Mesenteric fat pad (tissue), 1 donor: ENCODE data around the gene GFOD2. TPM values are rescaled to one million over a fixed set of nuclear protein-coding genes. Genes with fewer than 3 reads are reported as not detected.

Experiments
- DNase-seq: peaks from one replicate; pipeline ENCODE4 v3.0.0-alpha.2; 2020; ENCODE audit warnings: low spot score
- total RNA-seq: library from RNA; stranded (reverse); fragmentation: NEBNext Ultra II Directional; extraction: Animal tissue kit (Norgen Biotek cat#: 25700); gene quantifications from one replicate; pipeline ENCODE4 v1.2.1, GENCODE V29; 2021
- donor health status: DM: yes; HTN: yes; CAD: no.

The GFOD2 gene
- total RNA-seq, 1 donor from 2014 or later, result 16.7 TPM

DNA sequence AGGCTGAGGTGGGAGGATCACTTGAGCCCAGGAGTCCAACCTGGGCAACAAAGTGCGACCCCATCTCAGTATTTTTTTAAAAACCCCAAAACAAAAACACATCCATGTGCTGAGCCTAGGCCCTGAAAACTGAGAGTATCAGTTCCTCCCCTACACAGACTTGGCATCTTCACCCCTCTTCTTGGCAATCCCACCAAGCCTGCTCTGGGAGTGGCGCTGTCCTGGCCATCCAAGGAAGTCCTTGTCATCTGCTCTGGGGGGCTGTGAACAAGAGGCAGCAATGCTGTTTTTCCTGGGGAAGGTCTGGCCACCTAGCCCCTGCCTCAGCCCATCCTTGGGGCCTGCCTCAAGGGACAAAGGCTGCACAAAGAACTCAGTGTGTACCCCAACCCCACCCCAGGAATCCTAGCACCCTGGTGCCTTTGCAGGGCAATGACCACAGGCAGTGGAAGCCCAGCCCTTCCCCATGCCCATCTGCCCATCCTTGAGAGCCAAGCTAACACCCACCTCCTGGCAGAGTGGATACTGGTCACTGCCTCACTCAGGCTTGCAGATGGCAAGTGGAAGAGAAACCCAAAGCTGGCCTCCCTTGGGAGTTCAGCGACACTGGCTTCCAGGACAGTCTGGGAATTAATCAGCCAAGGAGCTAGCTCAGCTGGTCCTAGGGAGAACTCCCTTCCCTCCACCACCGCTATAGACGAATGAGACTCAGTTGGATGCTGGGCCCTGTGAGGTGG, 14.8 kb upstream of the GFOD2 start:
- DNase-seq, result no peak

DNA sequence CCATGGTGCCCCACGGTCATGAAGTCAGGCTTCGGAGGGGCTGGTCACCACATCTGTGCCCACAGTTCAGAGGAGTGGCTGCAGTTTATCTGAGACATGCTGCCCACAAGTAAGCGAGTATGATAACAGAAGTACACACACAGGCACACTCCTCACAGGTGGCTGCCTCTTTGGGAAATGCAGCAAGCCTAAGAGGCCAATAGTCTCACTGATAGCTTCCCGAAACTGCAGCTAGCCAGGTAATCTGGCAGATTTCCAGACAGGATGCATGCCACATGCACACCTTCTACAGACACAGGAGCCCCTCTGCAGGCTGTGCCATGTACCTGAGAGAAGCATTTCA, 12.6 kb upstream of the GFOD2 start:
- DNase-seq, result no peak

DNA sequence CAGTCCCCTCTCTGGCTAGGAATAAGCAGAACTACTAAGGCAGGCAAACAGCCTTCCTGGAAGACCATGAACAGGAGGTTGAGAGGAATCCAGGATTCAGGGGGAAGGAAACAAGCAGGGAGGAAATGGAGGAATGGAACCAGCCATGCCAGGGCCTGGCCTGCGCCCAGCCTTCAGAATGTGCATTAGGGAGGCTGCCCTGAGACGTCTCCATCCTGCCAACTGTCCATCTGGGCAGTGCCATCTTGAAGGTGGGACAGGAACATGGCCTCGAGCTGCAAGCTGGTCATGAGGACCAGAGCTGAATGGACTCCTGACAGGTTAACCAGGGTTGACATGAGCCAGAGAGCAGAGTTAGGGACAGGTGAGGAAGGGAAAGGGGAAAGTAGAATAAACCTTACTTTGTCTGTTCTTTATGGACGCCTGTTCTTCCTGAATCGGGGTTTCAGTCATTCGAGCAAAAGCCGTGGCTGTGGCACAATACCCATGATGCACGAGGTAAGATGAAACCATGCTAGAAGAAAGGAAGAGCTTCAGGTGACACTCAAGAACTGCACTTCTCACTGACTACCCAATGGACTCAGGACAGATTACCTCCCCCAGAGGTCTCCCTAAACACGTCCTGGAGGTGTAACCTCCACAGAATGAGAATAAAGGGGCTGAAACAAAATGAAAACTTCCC, 12.1 kb upstream of the GFOD2 start:
- DNase-seq, result no peak

DNA sequence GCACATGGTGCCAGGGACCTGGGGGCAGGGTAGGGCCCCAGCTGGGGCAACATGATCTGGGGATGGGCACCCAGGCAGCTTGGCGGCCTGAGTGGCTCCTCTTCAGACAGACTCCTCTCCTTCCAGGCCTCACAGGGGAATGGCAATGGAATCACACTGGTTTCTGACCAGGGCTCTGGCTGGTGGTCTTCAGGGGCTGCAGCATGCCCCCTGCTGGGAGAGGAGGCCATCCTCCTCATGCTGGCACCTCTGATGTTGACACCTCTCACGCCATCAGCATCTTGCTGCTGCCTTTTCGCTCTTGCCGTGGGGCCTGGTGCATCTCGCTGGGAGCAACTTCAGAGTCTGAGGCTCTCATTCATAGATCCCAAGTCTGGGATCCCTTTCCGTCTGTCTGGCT, 11.2 kb upstream of the GFOD2 start:
- no peak for DNase-seq

DNA sequence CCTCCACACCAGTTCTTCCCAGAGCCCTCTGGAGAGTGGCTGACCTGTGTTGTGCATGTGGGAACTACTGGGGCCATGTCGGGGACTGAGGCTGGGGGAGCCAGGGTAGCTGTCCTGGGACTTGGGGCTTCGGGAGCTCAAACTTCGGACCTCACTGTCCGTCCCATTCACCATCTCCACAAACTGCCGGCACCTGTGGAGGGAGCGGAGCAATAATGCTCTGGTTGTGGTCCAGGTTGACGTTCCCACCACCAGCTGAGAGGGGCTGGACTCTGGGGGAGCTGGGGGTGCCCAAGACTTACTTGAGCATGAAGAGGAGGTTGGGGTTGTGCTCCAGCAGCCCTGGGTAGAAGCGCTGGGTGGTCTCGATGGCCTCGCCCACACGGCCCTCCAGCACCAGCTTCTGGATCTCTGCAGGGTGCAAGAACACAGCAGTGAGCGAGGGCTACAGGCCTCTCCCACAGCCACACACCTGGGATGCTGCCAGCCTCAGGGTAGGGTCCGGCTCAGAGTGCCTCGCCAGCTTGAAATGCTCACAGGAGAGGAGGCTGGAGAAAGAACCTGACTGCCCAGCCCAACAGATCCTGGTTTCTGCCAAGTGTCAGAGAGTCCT, 10.6 kb upstream of the GFOD2 start:
- no peak for DNase-seq

DNA sequence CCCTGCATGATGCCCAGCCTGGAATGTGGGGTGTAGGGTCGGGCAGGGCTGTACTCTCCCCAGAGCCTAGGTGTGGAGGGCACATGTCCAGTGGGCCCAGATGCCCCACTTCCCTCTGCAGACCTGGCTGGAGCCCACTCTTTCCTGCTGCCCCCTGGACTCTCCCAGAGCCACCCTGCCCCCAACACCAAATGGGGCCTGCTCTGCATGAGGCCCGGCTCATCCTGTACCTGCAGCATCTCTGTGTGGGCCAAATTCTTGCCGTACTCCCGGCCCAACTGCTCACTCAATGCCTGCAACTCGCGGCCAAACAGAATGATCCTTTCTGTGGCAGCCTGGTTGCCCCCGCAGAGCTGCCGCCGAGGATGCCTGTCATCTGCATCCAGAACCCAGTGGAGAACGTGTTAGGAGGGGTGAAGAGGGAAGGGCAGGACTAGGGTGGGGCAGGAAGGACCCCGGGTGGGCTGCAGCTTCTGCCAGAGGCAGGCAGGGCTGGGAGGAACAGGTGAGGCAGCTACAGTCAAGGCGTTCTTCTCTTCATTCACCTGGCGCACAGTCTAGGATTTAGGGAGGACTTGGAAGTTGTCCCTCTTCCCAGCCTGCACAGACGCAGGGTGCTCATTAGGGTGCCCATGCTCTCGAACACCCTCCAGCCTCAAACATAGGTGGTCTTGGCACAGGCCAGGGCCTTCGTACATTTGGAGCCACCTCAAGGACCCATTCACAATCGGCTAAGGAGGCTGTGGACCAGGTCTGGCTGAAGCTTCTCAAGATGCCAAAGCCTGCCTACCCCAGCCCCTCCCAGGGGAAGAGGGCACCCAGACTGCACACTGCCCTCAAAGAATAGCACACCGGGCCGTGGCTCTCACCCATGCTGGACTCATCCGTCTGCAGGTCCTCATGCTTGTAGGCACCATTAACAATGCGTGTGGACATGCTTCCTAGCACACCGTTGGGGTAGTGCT, 8.7 kb upstream of the GFOD2 start:
- no peak for DNase-seq

DNA sequence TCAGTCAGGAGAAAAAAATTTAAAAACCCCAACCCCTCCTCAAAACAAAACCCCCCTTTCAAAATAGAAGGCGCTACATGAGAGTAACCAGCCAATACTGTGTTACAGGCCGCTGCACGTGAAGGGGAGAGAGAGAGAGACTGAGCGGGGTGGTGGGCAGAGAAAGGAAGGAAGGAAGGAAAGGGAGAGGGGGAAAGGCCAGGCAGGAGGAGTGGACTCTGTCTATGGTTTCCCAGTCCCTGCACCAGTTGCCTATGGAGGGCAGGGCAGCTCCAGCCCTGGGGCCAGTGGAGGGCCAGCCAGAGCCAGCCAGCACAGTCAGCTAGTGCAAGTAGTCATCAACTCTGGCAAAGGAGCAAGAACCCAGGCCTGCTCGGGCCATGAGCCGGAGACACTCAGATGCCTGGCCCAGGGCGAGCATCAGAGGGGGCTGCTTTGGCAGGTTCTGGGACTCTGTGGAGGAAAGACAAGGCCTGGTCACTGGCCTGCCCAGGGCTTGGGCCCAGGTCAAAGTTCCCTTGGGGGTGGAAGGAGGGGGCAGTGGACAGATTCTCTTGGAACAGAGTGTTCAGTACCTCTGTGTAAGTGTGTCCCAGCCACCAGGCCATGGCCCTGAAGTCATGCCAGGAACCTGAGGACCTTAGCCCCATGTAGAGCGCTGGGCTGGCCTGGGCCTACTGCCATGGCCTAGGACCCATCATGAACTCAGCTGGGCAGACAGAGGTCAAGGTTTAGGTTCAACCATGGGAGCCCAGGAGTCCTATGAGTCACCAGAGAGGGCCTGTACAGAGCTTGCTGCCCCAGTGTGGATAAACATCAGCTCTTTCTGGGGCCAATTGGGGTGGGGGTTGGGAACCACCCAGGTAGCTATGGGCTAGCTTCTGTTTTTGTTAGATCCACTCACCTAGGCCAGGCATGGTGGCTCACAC, 7.3 kb upstream of the GFOD2 start:
- no peak for DNase-seq

DNA sequence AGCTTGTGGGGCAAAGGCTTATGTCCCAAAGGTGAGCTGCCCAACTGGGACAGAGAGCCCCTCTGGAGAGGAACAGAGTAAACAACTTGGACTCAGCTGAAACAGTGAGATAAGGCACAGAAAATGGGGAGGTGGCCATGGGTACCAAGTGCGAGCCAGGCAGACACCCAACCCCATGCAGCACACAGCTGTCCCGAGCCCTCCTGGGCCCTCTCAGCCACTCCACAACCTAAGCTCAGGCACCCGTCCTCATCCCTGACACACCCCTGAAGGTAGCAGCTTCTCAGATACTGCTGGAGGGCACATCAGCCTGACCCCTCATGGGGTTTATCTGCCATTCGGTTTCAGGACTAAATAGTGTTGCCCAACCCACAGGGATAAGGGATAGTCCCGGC, 4.8 kb upstream of the GFOD2 start:
- no peak for DNase-seq

DNA sequence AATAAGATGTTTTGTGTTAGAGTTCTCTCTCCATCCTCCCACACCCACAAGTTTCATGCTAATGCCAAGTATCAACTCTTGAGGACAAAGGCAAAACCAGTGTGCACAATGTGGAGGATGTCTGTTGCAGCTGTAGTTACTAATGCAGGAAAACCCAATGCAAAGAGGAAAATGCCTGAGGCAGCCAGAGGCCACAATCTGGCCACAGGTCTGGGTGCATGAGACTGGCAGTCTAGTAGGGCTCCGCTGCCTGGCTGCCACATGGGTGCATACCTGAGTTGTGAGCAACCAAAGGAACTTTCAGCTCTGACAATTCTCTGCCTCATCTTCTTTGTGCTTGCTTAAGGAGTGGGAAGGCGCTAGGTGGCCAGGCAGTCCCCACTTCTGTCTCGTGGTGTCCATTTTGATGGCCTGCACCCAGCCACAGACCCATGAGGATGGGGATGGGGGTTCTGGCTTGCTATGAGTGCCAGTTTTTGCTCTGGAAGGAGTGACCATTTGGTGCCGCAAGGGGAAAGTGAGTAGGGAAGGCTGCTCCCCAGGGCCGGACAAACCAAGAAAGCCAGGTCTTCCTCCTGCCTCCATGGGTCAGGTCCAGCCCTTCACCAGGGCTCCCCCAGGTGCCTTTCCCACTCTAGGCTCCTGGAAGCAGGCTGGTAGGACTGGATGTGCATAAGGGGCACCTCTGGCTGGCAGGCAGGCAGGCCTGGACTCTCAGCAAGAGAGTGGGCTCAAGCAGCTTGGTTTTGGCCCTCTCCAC, 4.2 kb upstream of the GFOD2 start:
- DNase-seq, result no peak

DNA sequence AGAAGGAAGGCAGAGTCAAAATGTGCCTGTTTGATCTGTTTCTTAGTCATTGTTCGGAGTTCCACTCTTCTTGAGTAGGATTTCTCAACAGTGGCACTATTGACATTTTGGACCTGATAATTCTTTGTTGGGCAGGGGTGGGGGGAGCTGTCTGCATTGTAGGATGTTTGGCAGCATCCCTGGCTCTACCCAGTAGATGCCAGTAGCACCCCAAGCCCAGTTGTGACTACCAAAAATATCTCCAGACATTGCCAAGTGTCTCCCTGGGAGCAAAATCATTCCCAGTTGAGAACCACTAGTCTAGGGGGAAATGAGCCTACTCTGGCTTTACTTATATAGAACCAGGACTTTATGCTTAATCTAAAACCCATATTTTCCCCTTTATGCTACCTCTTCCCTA, 1.1 kb upstream of the GFOD2 start:
- DNase-seq, result no peak

DNA sequence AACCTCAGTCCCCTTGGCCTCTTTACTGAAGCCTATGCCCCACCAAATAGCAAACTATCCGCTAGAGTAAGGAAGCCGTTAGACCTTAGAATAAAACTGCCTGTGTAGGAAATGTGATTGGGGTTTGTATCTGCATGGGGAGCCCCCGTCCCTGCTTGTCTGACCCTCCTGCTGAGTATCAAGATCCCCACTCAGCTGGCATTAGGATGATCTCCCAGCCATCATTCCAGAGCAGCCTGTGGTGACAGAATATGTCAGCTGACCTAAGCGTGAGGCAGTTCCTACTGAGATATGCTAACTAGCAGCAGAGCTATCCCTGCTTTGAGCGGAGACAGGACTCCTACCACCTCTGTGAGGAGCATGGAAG, 645 bp upstream of the GFOD2 start:
- no peak for DNase-seq

DNA sequence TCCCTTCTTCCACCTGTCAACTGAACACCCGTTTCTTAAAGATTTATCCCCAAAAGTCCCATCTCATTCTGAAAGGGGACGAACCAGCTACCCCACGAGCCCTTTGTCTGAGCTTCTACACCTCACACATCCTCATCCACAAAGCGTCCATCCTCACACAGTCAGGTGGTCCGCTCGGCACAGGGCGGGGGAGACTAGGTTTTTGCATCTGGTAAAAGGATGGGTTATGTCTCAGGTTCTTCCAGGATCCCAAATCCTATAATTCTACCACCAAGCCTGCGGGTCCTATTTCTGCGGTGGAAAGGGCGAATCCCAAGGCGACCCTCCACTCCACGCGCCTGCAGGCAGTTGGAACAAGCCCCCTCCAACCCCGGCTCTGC, 458 bp downstream of the GFOD2 start:
- DNase-seq, result no peak

DNA sequence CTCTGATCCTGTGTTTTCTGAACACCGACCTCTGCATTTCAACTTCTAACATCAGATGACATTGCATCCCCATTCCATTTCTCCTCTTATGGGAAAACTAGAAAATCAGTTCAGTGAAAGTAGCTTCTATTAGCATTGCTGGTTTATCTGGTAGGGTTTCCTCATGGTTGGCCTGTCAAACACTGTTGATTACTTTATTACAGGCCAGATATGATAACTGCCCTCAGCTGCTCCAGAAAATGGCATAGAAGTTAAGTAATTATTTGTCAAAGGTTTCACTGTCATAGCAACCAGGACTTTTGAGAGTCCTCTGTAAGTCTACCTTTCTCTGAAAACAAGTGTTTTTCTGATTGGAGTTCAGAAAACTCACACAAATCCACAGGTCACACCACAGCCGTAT, 3.0 kb downstream of the GFOD2 start:
- no peak for DNase-seq

DNA sequence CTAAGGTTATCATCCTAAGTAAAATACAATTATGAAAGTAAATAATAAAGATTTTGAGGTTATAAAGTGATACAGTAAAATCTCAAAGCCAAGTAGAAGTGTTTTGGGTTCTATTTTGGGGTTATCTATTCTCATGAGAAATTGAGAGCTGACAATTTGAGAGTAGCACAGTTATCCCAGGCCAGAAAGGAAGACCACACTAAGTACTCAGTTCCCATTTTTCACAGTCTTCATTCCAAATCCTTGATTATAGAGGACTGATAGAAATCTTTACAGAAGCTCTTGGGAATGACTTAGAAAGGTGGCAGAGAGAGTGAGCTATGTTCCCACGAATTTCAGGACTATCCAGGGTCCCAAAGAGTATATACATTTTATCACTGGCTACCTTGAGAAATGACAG, 4.6 kb downstream of the GFOD2 start:
- DNase-seq, result no peak

DNA sequence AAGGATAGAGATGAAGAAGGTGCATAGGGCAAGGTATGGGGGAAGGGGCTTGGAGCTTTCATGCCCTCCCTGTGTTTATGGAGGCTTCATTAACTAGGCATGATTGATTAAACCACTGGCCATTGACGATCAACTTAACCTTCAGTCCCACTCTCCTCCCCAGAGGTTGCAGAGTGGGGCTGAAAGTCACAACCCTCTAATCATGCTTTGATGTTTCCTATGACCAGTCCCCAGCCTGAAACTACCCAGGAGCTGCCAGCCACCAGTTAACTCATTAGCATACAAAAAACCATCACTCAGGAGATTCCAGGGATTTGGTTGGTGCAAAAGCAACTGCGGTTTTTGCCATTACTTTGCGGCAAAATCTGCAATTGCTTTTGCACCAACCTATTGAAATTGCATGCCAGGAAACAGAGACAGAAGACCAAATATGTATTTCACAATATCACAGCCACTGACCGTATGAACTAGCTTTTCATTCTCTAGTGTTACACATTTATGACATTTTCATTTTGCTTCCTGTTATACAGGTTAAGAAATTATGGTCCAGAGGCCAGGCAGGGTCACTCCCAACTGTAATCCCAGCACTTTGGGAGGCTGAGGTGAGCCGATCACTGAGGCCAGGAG, 5.4 kb downstream of the GFOD2 start:
- no peak for DNase-seq

DNA sequence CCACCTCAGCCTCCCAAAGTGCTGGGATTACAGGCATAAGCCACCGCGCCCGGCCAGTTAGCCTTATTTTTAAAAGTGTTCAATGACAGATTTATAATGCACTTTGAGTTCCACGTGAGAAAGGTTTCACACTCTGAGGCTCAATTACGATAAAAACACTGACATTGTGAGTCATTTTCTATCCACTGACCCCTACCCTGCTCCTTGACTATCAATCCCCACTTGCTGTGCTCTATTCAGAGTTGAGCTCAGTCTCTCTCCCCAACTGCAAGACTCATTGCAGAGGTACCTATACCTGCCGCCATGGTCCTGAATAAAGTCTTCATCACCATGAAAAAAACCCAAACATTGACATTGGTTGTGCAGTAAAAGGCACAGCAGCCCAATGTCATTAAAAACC, 8.5 kb downstream of the GFOD2 start:
- DNase-seq, result no peak

DNA sequence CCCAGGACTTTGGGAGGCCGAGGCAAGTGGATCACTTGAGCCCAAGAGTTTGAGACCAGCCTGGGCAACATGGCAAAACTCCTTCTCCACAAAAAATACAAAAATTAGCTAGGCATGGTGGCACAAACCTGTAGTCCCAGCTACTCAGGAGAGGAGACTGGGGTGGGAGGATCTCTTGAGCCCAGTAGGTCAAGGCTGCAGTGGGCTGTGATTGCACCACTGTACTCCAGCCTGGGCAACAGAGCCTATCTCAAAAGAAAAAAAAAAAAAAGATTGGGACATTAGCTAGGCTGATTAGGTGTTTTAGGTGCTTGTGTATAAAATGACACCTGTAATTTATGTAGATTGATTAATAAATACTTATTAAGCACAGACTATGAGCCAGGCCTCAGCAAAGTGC, 10.1 kb downstream of the GFOD2 start:
- no peak for DNase-seq

DNA sequence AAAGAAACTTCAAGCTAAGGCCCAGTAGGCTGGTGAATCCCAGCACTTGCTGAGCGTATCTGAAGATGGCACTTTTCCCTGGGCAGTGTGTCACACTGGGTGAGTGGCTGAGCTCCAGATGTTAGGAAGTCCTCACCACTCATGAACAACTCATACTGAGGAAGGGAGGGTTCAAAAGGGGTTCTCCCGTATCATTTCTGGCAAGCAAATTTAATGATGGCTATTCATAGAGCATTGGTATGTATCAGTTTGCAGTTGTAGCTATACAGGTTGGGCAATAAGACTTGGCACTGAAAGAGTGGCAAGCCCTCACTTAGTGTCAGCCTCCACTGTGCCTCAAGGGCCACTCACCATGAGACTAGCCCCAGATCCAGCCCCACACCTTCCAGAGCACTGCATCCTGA, 10.7 kb downstream of the GFOD2 start:
- no peak for DNase-seq

DNA sequence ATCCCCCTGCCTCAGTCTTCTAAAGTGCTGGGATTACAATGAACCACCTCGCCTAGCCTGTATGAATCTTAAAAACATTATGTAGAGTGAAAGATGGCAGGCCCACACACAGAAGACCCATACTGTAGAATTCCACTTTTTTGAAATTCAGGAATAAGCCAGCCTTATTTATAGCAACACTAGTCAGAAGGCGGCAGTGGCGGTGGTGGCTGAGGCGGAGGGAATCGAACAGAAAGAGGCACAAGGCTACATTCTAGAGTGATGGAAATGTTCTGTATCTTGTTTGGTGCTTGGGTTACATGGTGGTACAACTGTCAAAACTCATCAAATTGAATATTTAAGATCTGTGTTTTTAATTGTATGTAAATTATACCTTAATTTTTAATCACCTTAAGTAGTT, 11.3 kb downstream of the GFOD2 start:
- DNase-seq, result no peak

DNA sequence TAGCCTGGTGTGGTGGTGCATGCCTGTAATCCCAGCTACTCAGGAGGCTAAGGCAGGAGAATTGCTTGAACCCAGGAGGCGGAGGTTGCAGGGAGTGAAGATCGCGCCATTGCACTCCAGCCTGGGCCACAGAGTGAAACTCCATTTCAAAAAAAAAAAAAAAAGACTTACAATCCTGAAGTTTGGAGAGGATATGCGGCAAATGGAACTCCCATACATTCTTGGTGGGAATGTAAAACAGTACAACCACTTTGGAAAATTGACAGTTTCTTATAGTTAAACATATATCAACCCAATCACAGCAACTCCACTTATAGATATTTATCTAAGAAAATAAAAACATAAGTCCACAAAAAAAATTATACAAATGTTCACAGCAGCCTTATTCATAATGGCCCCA, 11.9 kb downstream of the GFOD2 start:
- no peak for DNase-seq
